ENCODE measurements around the gene NEMP1.

DNA sequence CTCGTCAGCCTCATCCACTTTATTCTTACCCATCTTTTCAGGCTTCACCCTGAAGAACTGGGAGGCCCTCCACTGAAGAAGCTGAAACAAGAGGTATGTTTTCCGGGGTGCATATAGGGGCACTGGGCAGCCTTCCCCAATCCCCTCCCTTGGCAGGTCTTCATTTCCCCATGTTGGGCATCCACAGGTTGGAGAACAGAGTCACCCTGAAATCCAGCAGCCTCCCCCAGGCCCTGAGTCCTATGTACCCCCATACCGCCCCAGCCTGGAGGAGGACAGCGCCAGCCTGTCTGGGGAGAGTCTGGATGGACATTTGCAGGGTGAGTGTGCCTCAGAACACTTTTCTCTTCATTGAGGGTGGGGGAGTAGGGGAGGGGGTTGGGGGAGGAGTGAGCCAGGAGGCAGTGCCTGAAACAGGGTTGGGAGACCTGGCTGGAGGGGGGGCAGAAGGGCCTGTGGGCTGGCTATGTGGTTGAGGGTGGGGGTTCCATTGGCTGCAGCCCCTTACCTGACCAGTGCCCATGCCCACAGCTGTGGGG lies 14.4 kb upstream of the NEMP1 start:
- TF ChIP-seq, protein P1, sequence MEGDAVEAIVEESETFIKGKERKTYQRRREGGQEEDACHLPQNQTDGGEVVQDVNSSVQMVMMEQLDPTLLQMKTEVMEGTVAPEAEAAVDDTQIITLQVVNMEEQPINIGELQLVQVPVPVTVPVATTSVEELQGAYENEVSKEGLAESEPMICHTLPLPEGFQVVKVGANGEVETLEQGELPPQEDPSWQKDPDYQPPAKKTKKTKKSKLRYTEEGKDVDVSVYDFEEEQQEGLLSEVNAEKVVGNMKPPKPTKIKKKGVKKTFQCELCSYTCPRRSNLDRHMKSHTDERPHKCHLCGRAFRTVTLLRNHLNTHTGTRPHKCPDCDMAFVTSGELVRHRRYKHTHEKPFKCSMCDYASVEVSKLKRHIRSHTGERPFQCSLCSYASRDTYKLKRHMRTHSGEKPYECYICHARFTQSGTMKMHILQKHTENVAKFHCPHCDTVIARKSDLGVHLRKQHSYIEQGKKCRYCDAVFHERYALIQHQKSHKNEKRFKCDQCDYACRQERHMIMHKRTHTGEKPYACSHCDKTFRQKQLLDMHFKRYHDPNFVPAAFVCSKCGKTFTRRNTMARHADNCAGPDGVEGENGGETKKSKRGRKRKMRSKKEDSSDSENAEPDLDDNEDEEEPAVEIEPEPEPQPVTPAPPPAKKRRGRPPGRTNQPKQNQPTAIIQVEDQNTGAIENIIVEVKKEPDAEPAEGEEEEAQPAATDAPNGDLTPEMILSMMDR (IDR thresholded peaks at IDR 0.05): no peak
- TF ChIP-seq POLR2A (IDR thresholded peaks at IDR 0.05; ENCODE audit: low read length) (no peak), KDM1A (IDR thresholded peaks at IDR 0.05; ENCODE audit: low read depth) (no peak)
